ENCODE results near the gene ZXDC. TPM values are rescaled to one million over a fixed set of nuclear protein-coding genes. Genes with fewer than 3 reads are reported as not detected.

ZXDC gene
- total RNA-seq, 2 donors from 2014 or later, result 18.9 to 25.5 TPM

GRCh38 chr3:126431103-126431534, 44.6 kb downstream of the ZXDC start:
- Histone ChIP-seq H3K27ac (no peak overlapping the region), H3K9me3 (peaks cover 0 to 8% of the 10 kb centered on the region in 2 donors), H3K4me3 (no peak overlapping the region), H3K27me3 (no peaks in the 10 kb centered on the region), H3K4me1 (peaks cover 0 to 13% of the 10 kb centered on the region in 2 donors), H3K36me3 (peaks cover 14% of the 10 kb centered on the region)
- peak; percentile 16 for DNase-seq (ENCODE audit: low spot score)
- TF ChIP-seq CTCF (IDR thresholded peaks at IDR 0.05), result no peak

GRCh38 chr3:126424751-126425150, 50.9 kb downstream of the ZXDC start:
- peaks cover 0 to 13% of the 10 kb centered on the region in 2 donors for H3K9me3 ChIP-seq
- H3K27ac ChIP-seq, result no peak overlapping the region
- H3K4me3 ChIP-seq, result no peak overlapping the region
- DNase-seq (ENCODE audit: low spot score), result no peak
- H3K4me1 ChIP-seq, result no peaks in the 10 kb centered on the region
- no peaks in the 10 kb centered on the region for H3K27me3 ChIP-seq
- H3K36me3 ChIP-seq, result no peaks in the 10 kb centered on the region
- TF ChIP-seq CTCF (IDR thresholded peaks at IDR 0.05), result no peak

- no peak for TF ChIP-seq CTCF (IDR thresholded peaks at IDR 0.05)
- H3K4me3 ChIP-seq, result no peak overlapping the region
These were observed 51.5 kb downstream of the ZXDC start for GRCh38 chr3:126424039-126424717.

GRCh38 chr3:126423191-126424038, 52.3 kb downstream of the ZXDC start:
- no peaks in the 10 kb centered on the region for H3K4me1 ChIP-seq
- no peak overlapping the region for H3K27ac ChIP-seq
- no peaks in the 10 kb centered on the region for H3K27me3 ChIP-seq
- H3K4me3 ChIP-seq, result no peak overlapping the region
- H3K36me3 ChIP-seq, result no peaks in the 10 kb centered on the region
- DNase-seq (ENCODE audit: low spot score), result no peak
- TF ChIP-seq CTCF (IDR thresholded peaks at IDR 0.05), result no peak
- H3K9me3 ChIP-seq, result peaks cover 0 to 13% of the 10 kb centered on the region in 2 donors

More at GRCh38 chr3:126424039-126424717, 51.5 kb downstream of the ZXDC start:
- no peak overlapping the region for H3K27ac ChIP-seq
- DNase-seq (ENCODE audit: low spot score), result no peak
- no peaks in the 10 kb centered on the region for H3K27me3 ChIP-seq
- no peaks in the 10 kb centered on the region for H3K36me3 ChIP-seq
- H3K4me1 ChIP-seq, result no peaks in the 10 kb centered on the region
- peaks cover 0 to 13% of the 10 kb centered on the region in 2 donors for H3K9me3 ChIP-seq

GRCh38 chr3:126422571-126423091, 53.1 kb downstream of the ZXDC start:
- H3K27ac ChIP-seq, result no peak overlapping the region
- DNase-seq (ENCODE audit: low spot score), result no peak
- no peak overlapping the region for H3K4me3 ChIP-seq
- H3K27me3 ChIP-seq, result no peaks in the 10 kb centered on the region
- H3K9me3 ChIP-seq, result peaks cover 0 to 13% of the 10 kb centered on the region in 2 donors
- H3K4me1 ChIP-seq, result no peaks in the 10 kb centered on the region
- H3K36me3 ChIP-seq, result no peaks in the 10 kb centered on the region
- no peak for TF ChIP-seq CTCF (IDR thresholded peaks at IDR 0.05)

Data from right atrium auricular region (tissue), 2 donors.